Natural killer cell (primary cell): ENCODE data around the gene AFAP1L2. TPM values are rescaled to one million over a fixed set of nuclear protein-coding genes. Genes with fewer than 3 reads are reported as not detected.
A peak's percentile ranks its signal among the peaks of the same experiment; 100 is the strongest.

Experiments used
- ATAC-seq, 3 donors: fragments of 150-1000 bp in 2 of 3; fragments of 200-7000 bp in 1 of 3; cut with Tn5 transposase; 1 replicate in 1 of 3; 2 replicates in 2 of 3; pipeline ENCODE4 v1.10.0; 2021; ENCODE audit warnings: mild to moderate bottlenecking in 2 of 3, moderate library complexity in 2 of 3
- DNase-seq, 2 donors: peaks; one replicate each; pipeline versions ENCODE4 v3.0.0 to v3.0.0-alpha.2; 2013 to 2021; ENCODE audit warnings: mixed read lengths in 1 of 2
- H3K27ac ChIP-seq: one replicate; pipeline ENCODE4 v1.5.1; 2013; ENCODE audit warnings: mild to moderate bottlenecking, low read length
- H3K27me3 ChIP-seq: one replicate; pipeline ENCODE4 v1.6.1; 2013; ENCODE audit warnings: low read length; ENCODE audit not compliant: control insufficient read depth, insufficient read depth
- H3K36me3 ChIP-seq: one replicate; pipeline ENCODE4 v1.6.1; 2013; ENCODE audit warnings: low read length; ENCODE audit not compliant: control insufficient read depth, insufficient read depth
- H3K4me1 ChIP-seq: one replicate; pipeline ENCODE4 v1.6.1; 2013; ENCODE audit warnings: low read length; ENCODE audit not compliant: control insufficient read depth, insufficient read depth
- H3K4me3 ChIP-seq: one replicate; pipeline ENCODE4 v1.5.1; 2013; ENCODE audit warnings: low read length
- H3K9me3 ChIP-seq: one replicate; pipeline ENCODE4 v1.6.1; 2013; ENCODE audit warnings: low read length; ENCODE audit not compliant: control insufficient read depth, insufficient read depth
- H3K27ac Mint-ChIP-seq, 2 donors: one replicate each; pipeline ENCODE4 v1.8.0; 2022; ENCODE audit warnings: mild to moderate bottlenecking in 2 of 2, mixed read lengths in 2 of 2, moderate library complexity in 1 of 2
- H3K27me3 Mint-ChIP-seq, 2 donors: one replicate each; pipeline ENCODE4 v1.8.0; 2022; ENCODE audit warnings: low read depth in 2 of 2, mixed read lengths in 2 of 2
- H3K36me3 Mint-ChIP-seq: one replicate; pipeline ENCODE4 v1.8.0; 2022; ENCODE audit warnings: mixed read lengths
- H3K4me1 Mint-ChIP-seq, 2 donors: one replicate each; pipeline ENCODE4 v1.8.0; 2022; ENCODE audit warnings: mixed read lengths in 2 of 2
- H3K4me3 Mint-ChIP-seq: one replicate; pipeline ENCODE4 v1.8.0; 2022; ENCODE audit warnings: mild to moderate bottlenecking, moderate library complexity, mixed read lengths
- H3K9me3 Mint-ChIP-seq, 2 donors: one replicate each; pipeline ENCODE4 v1.8.0; 2022; ENCODE audit warnings: mixed read lengths in 2 of 2
- CTCF ChIP-seq: fragments of 200-600 bp; IDR thresholded peaks from one replicate; pipeline ENCODE4 v1.8.0; 2022; ENCODE audit warnings: antibody characterized with exemption
- WGBS: methylation state at CpG from one replicate; pipeline ENCODE4 v1.1.7; 2013; ENCODE audit warnings: missing lambda C conversion rate; ENCODE audit not compliant: insufficient coverage; 5-methylcytosine and 5-hydroxymethylcytosine counted together
- intact Hi-C: fragments of 100-400 bp; cut with micrococcal nuclease; formaldehyde crosslinking; loops from one replicate; pipeline ENCODE4 v1.14.2; 2022
- total RNA-seq, 4 donors: library from RNA; stranded (reverse); fragments of 120-200 nt in 1 of 4; gene quantifications; one replicate each; pipeline versions ENCODE4 v1.2.3 to v1.2.4, GENCODE V29; 2013 to 2022

Gene AFAP1L2
- total RNA-seq, 3 donors from 2014 or later (not counting 1 experiment from before 2014, with no cell fraction given), result 0.66 to 2.8 (median 1.3) TPM

DNA sequence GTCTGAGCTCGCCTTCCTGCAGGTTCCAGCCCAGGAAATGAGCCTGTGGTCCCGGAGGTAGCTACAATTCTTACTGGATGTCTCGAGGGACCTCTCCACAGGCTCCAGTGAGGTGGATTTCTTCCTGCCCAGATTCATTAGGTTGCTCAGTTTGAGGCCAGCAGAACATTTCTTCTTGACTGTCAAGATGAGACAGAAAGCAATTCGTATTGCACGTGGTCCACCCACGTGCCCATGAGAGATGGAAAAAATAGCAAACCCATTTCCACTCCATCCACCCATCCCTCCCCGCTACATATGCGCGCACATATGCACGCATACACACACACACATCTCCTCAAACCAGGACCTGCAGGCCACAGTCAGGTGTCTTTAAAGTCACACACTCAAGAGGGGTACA is 96.6 kb downstream of the AFAP1L2 start:
- H3K4me1 ChIP-seq, result peaks cover 18% of the 10 kb centered on the region
- DNase-seq (no peak), ATAC-seq (no peak)
- 70% methylated on average over 10 of the region's 10 CpGs for WGBS
- intact Hi-C loops, result loop anchor here (10.0 kb wide), 2 partner anchors 147 to 827 kb away; no protein-coding TSS in a partner anchor
- H3K4me3 ChIP-seq, result no peak overlapping the region
- no peaks in the 10 kb centered on the region for H3K27me3 Mint-ChIP-seq
- no peak overlapping the region for H3K27ac ChIP-seq
- no peak overlapping the region for H3K4me3 Mint-ChIP-seq
- peaks cover 11 to 13% of the 10 kb centered on the region in 2 donors for H3K4me1 Mint-ChIP-seq
- H3K36me3 ChIP-seq, result no peaks in the 10 kb centered on the region
- no peak for TF ChIP-seq CTCF
- no peaks in the 10 kb centered on the region for H3K9me3 Mint-ChIP-seq
- H3K9me3 ChIP-seq, result no peaks in the 10 kb centered on the region
- H3K36me3 Mint-ChIP-seq, result no peaks in the 10 kb centered on the region
- H3K27ac Mint-ChIP-seq, result no peak overlapping the region
- H3K27me3 ChIP-seq, result no peaks in the 10 kb centered on the region

- Histone ChIP-seq H3K4me3 (no peak overlapping the region), H3K9me3 (no peaks in the 10 kb centered on the region), H3K27me3 (no peaks in the 10 kb centered on the region), H3K4me1 (peaks cover 18% of the 10 kb centered on the region), H3K36me3 (no peaks in the 10 kb centered on the region), H3K27ac (no peak overlapping the region)
- no peak for TF ChIP-seq CTCF
- no peaks in the 10 kb centered on the region for H3K27me3 Mint-ChIP-seq
- H3K4me1 Mint-ChIP-seq, result peaks cover 11 to 13% of the 10 kb centered on the region in 2 donors
- H3K27ac Mint-ChIP-seq, result no peak overlapping the region
- 94% methylated on average over 12 of the region's 19 CpGs for WGBS
- no peaks in the 10 kb centered on the region for H3K36me3 Mint-ChIP-seq
- intact Hi-C loops, result loop anchor here (10.0 kb wide), 2 partner anchors 148 to 828 kb away; no protein-coding TSS in a partner anchor
- H3K4me3 Mint-ChIP-seq, result peak overlapping the region; percentile 40
- no peaks in the 10 kb centered on the region for H3K9me3 Mint-ChIP-seq
- DNase-seq (no peak), ATAC-seq (no peak)
Observed at GRCh38 chr10:114306116-114306973, 98.0 kb downstream of the AFAP1L2 start.

GRCh38 chr10:114305521-114305925 is 98.8 kb downstream of the AFAP1L2 start:
- H3K27me3 Mint-ChIP-seq, result no peaks in the 10 kb centered on the region
- no peak for TF ChIP-seq CTCF
- no peak overlapping the region for H3K27ac Mint-ChIP-seq
- H3K4me1 Mint-ChIP-seq, result peaks cover 11 to 13% of the 10 kb centered on the region in 2 donors
- H3K9me3 ChIP-seq, result no peaks in the 10 kb centered on the region
- peaks cover 18% of the 10 kb centered on the region for H3K4me1 ChIP-seq
- 98% methylated on average over 18 of the region's 18 CpGs for WGBS
- no peak overlapping the region for H3K4me3 ChIP-seq
- no peaks in the 10 kb centered on the region for H3K36me3 Mint-ChIP-seq
- H3K9me3 Mint-ChIP-seq, result no peaks in the 10 kb centered on the region
- no peaks in the 10 kb centered on the region for H3K36me3 ChIP-seq
- peak overlapping the region; percentile 90 for H3K4me3 Mint-ChIP-seq
- intact Hi-C loops, result loop anchor here (10.0 kb wide), 2 partner anchors 149 to 829 kb away; no protein-coding TSS in a partner anchor
- no peak for DNase-seq
- no peaks in the 10 kb centered on the region for H3K27me3 ChIP-seq
- no peak for ATAC-seq
- no peak overlapping the region for H3K27ac ChIP-seq
